Measurements from ENCODE around the gene FIBP. TPM values are rescaled to one million over a fixed set of nuclear protein-coding genes. Genes with fewer than 3 reads are reported as not detected.
A peak's percentile ranks its signal among the peaks of the same experiment; 100 is the strongest.

Gene FIBP
- total RNA-seq, 1 donor from 2014 or later, result 103 TPM

- H3K27me3 ChIP-seq (ENCODE audit: control insufficient read depth, insufficient read depth, low read length), result no peaks in the 10 kb centered on the region
- H3K36me3 ChIP-seq (ENCODE audit: control insufficient read depth, insufficient read depth, low read length), result peaks cover under 1% of the 10 kb centered on the region
- TF ChIP-seq, protein P1, sequence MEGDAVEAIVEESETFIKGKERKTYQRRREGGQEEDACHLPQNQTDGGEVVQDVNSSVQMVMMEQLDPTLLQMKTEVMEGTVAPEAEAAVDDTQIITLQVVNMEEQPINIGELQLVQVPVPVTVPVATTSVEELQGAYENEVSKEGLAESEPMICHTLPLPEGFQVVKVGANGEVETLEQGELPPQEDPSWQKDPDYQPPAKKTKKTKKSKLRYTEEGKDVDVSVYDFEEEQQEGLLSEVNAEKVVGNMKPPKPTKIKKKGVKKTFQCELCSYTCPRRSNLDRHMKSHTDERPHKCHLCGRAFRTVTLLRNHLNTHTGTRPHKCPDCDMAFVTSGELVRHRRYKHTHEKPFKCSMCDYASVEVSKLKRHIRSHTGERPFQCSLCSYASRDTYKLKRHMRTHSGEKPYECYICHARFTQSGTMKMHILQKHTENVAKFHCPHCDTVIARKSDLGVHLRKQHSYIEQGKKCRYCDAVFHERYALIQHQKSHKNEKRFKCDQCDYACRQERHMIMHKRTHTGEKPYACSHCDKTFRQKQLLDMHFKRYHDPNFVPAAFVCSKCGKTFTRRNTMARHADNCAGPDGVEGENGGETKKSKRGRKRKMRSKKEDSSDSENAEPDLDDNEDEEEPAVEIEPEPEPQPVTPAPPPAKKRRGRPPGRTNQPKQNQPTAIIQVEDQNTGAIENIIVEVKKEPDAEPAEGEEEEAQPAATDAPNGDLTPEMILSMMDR (IDR thresholded peaks at IDR 0.05; ENCODE audit: insufficient read depth, low read length, severe bottlenecking), result peak; percentile 5
- FAIRE-seq (no peak), DNase-seq (ENCODE audit: low read depth) (no peak)
- peak overlapping the region; percentile 65 for H3K4me3 ChIP-seq (ENCODE audit: low read depth, low read length)
These were observed 16.3 kb downstream of the FIBP start for GRCh38 chr11:65871811-65872548.

DNA sequence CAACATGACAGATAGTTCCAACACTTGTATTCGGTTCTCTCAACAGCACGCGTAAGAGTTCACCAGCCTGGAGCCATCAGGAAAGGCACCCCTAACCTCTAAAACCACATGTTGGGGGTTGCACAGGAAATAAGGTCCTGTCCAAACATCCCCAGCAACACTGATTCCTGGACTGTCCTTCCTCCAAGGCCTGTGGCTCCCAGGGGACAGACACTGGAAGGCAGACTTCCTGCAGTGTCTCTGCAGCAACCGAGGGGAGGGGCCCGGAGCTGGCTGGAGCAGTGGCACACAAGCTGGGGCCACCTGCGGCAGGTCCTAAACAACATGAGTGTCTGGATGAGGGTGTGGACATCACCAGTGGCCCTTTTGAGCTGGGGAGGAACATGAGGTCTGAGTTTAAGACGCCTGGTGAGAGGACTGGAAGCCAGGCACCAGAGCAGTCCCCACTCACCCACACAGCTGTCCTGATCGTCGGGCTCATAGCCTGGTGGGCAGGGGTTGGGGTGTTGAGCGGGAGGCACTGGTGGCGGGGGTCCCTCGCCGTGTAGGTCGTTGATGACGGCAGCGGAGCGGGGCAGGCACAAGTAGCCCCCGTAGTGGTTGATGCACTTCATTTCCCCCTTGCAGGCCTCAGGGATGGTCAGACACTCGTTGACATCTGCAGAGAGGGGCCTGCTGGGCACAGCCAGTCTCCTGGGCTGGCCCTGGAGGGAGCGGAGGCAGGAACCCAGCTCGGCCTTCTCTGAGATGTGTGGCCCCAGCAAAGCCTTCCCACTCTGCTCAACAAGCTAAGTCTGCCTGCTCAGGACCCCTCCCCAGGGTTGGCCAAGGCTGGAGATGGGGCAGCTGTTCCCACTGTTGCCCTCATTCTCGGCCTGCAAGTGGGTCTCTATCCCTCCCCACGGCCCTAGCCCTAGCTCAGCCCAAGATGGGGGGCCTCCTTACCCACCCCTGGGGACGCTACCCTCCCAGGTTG is 17.3 kb downstream of the FIBP start:
- FAIRE-seq, result no peak
- H3K36me3 ChIP-seq (ENCODE audit: control insufficient read depth, insufficient read depth, low read length), result peaks cover 4% of the 10 kb centered on the region
- TF ChIP-seq, protein P1 (IDR thresholded peaks at IDR 0.05; ENCODE audit: insufficient read depth, low read length, severe bottlenecking), result no peak
- no peak for DNase-seq (ENCODE audit: low read depth)
- no peaks in the 10 kb centered on the region for H3K27me3 ChIP-seq (ENCODE audit: control insufficient read depth, insufficient read depth, low read length)
- no peak overlapping the region for H3K4me3 ChIP-seq (ENCODE audit: low read depth, low read length)

DNA sequence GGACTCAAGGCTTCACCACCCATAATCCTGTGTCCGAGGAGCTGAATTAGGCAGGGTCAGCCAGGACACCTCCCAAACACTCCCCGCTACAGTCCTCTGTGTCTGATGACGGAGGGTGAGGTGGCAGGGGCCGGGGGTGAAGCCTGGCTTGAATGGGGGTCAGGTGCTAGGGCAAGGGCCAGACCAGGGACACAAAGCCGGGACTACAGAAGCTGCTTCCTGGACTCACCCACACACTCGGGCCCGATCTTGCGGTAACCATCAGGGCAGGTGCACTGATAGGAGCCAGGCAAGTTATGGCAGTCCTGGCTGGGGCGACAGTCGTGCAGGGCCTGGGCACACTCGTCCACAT is 18.0 kb downstream of the FIBP start:
- H3K27me3 ChIP-seq (ENCODE audit: control insufficient read depth, insufficient read depth, low read length), result no peaks in the 10 kb centered on the region
- DNase-seq (ENCODE audit: low read depth) (no peak), FAIRE-seq (no peak)
- H3K36me3 ChIP-seq (ENCODE audit: control insufficient read depth, insufficient read depth, low read length), result peaks cover 9% of the 10 kb centered on the region
- no peak overlapping the region for H3K4me3 ChIP-seq (ENCODE audit: low read depth, low read length)
- TF ChIP-seq, protein P1 (IDR thresholded peaks at IDR 0.05; ENCODE audit: insufficient read depth, low read length, severe bottlenecking), result no peak

DNA sequence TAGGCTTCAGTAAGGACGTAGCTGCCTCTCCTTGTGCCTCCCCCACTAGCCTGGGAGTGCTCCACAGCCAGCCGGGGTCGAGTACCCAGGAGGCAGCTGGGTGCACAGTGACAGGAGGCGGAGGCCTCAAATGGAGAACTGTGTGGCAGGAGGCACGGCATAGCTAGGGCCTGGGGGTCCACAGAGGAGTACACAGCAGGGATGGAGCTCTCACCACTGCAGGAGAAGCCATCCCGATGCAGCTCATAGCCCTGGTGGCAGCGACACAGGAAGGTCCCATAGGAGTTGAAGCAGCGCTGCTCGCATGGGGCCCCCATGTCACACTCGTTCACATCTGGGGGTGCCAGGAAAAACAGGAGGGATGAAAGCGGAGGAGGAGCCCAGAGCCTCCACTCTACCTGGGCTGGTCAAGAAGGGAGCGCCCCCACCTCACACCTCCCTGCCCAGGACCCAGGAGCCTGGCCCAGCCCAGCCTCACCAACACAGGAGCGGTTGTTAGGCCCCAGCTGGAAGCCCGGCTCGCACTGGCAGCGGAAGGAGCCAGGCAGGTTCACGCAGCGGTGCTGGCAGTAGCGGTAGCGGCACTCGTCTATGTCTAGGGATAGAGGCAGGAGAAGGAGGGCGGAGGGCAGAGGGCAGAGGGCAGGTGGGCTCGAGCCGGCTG is 18.5 kb downstream of the FIBP start:
- TF ChIP-seq, protein P1 (IDR thresholded peaks at IDR 0.05; ENCODE audit: insufficient read depth, low read length, severe bottlenecking), result no peak
- no peak for FAIRE-seq

DNA sequence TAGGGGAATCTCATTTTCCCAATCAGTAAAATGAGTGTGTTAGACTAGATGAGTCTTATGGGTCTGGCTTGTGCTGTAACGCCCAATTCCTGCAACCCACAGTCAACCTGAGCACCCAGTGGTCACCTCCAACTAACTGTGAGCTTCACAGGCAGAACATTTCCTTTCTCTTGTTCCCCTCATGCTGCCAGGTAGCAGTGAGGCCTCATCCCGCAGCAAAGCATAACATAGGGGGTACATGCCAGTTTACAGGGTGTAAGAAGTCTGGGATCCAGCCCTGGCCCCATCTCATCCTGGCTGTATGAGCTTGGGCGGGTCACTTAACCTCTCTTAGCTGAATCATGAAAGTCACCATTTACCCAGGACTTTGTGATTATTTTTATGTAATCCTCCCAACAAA is 19.4 kb downstream of the FIBP start:
- TF ChIP-seq, protein P1 (IDR thresholded peaks at IDR 0.05; ENCODE audit: insufficient read depth, low read length, severe bottlenecking), result no peak
- DNase-seq (ENCODE audit: low read depth) (no peak), FAIRE-seq (no peak)
- H3K27me3 ChIP-seq (ENCODE audit: control insufficient read depth, insufficient read depth, low read length), result no peaks in the 10 kb centered on the region
- no peak overlapping the region for H3K4me3 ChIP-seq (ENCODE audit: low read depth, low read length)
- peaks cover 20% of the 10 kb centered on the region for H3K36me3 ChIP-seq (ENCODE audit: control insufficient read depth, insufficient read depth, low read length)

More for the DNA sequence above, 18.5 kb downstream of the FIBP start:
- peaks cover 13% of the 10 kb centered on the region for H3K36me3 ChIP-seq (ENCODE audit: control insufficient read depth, insufficient read depth, low read length)
- no peak overlapping the region for H3K4me3 ChIP-seq (ENCODE audit: low read depth, low read length)
- no peak for DNase-seq (ENCODE audit: low read depth)
- no peaks in the 10 kb centered on the region for H3K27me3 ChIP-seq (ENCODE audit: control insufficient read depth, insufficient read depth, low read length)

All from bronchial epithelial cell (primary cell).